DMS53 treated with DMSO at 0.1 percent for 48 hours (cell line): ENCODE measurements around the gene CADM2.
"Not testable (repeated sequence)": the region's sequence is repeated elsewhere in the genome, so short reads cannot be mapped to it uniquely, and the experiment has no call there.

Experiments
- DNase-seq: peaks from one replicate; lab custom pipeline; 2025; ENCODE audit not compliant: unreplicated experiment; lab: John Stamatoyannopoulos, UW

CADM2 gene

DNA sequence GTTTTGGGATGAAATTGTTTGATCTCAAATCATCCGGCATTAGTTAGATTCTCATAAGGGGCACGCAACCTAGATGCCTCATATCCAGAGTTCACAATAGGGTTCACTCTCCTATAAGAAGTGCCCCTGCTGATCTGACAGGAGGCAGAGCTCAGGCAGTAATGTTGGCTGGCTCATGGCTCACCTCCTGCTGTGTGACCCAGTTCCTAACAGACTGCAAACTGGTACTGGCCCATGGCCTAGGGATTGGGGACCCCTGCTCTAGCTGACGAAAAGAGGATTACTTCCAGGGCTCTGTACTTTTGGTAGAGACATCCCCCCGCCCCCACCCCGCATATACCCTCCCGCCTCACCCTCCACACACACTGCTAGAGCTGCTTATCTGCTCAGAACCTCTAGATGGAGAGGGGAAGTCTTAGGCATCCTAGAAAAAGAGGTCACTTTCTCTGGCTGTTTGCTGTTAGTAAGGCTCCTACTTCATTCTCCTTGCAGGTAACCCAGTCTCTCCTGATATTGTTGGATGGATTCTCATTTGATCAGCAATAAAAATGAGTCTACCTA lies 923.1 kb downstream of the CADM2 start:
- no peak for DNase-seq

DNA sequence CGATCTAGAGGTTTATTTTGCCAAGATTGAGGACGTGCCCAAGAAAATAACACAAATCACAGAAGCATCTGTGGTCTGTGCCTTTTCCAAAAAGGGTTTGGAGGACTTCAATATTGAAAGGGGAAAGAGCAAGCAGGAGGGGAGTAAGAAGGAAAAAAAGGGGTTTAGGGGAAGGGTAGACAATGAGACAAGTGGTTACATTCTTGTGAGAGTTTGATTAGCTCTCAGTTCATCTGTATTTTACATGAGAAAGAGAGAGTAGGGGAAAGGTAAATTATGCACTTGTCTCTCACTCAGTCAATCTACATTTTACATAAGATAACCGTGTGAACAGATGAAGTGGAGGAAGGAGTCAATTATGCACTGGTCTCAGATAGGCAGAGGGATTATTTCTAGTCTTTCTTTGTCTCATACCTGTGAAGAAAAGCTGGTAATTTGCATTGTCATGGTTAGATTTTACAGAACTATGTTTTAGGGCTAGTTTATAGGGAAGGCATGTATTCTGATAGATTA lies 931.3 kb downstream of the CADM2 start:
- no peak for DNase-seq

DNA sequence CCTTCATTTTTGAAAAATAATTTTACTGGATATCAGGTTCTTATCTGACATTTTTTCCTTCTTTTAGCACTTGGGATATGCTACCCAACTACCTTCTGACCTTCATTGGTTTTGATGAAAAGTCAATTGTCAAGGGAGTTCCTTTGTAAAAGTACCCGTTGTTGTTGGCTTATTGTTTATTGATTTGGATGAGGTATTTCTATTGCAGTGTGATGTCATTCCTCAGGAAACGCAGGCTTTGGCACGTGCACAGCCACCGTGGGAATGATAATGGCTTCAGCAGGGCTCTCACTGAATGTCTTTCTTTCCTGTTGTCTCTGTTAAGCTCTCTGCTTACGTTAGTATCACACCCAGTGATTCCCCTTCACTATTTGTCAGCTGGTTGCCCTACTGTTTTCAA lies 944.6 kb downstream of the CADM2 start:
- no peak for DNase-seq

DNA sequence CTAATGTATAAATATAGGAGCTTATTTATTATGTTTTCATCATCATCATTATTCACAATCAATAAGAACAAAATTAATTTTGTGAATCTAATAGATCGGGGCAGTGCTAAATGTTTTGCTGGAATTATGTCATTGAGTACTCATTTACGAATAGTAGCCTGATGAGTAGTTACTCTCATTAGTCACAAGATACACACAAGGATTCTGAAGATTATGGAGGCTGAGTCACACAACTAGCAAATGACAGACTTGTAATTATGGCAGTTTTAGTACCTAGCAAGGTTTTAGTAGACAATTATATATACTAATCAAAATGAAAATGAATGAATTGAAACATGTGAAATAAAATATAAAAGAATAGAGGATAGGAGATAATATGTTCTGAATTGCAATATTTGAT lies 954.2 kb downstream of the CADM2 start:
- DNase-seq: no peak

DNA sequence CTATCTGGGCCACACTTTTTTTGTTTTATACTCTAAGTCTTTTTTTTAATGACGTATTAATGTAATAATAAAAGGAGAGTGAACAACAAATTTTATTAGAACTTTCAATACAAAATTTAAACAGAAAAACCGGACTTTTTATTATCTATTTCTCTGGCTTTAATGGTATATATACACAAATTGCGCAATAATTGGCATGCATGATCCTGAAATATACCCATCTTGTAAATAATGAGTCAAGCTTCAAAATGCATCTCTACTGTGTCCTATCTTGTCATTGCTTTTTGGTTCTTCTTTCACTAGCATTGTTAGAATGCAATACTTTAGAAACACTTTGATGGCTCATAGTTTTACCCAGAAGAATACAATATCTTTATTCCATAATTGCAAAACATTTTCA lies 963.6 kb downstream of the CADM2 start:
- DNase-seq: no peak

DNA sequence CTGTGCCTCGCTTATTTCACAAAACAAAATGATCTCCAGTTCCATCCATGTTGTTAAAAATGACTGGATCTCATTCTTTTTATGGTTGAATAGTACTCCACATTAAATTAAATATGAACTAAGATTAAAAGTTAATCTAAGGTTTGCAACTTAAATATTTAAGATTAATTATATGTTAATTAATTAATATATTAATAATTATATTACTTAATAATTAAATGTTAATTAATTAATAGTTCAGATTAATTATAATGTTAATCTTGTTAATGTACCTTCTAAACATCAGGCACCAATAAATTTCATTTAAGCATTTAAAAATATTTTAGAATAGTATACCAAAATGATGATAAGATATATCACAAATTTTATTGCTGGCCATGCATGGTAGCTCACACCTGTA lies 971.9 kb downstream of the CADM2 start:
- no peak for DNase-seq

DNA sequence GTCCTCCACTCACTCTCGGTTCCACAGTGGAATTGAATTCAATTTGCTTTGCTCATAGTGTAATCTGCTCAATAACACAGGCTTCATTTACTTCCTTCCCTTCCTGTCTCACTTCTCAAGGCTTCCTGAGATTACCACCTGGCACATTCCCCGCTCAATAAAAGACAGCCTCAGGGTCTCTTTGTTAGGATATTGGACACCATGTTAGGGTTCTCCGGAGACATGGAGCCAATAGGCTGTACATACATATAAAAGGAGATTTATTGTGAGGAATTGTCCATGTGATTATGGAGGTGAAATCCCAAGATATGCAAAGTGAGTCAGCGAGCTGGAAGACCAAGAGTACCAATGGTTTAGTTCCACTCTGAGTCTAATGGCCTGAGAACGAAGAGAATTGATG lies 974.5 kb downstream of the CADM2 start:
- no peak for DNase-seq

DNA sequence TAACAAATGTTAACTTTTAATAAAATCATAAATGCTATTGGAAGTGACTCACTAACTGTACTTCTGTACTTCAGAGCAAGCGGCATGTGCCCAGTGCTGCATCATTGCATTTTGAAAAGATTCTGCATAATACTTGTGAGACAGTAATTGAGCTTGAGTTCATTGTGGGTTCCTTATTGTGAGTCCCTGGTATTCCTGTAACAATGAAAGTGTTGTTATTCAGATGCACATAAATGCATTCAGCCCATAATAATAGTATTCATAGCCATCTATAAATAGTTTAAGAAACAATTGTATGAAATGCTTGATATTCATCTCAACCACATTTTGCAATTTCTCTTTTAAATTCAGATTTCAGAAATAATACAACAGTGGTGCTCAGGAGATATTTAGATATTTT lies 976.4 kb downstream of the CADM2 start:
- DNase-seq: no peak

DNA sequence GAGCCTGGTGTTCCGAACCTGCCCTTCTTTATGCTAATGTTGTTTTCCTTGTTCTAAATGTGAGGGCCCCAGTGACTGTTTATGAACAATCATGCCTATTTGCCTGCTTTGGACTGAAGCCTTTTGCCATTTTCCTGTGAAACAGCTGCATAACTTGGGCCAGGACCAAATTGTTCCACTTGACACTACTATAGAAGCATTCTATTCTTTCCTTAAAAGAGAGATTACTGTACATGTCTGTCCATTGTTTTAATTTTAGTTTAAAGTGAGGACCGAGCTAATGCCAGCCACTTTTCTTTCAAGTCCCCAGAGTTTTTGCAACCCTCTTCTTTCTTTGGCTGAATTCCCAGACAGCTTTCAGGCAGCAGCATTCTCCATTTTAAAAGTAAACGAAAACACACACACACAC lies 980.3 kb downstream of the CADM2 start:
- DNase-seq: no peak

DNA sequence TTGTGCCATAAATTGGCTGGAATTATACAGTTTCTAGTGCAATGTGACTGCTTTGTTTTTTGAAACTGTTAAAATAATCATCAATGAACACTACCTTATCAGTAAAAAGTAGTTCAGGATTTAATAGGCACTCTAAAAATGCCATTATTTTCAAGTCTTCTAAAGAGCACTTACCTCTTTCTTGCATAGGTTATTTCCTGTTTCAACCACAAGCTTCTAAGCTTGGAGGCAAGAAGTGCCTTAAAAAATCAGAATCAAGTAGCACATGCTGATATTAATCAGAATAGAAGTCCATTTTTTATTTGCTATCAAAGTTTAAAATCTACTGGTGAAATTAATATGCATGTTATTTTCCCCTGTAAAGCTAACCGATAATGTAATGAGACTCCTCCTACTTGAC lies 991.6 kb downstream of the CADM2 start:
- DNase-seq: no peak

DNA sequence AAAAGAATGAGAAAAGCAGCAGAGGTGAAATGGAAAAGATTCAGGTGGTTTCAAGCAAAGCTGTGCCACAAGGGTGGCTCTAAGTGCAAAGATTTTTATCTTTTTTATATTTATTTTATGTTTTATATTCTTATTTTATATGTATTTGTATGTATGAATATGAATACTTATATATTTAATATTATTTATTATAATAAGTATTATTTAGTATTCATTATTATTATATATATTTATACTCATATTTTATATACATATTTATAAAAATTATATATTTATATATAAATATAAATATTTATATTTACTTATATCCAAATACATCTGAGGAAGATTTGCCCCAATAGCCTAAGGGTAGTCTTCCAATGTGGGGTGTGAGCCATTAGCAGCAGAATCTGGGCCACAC lies 1002.0 kb downstream of the CADM2 start:
- no peak for DNase-seq

DNA sequence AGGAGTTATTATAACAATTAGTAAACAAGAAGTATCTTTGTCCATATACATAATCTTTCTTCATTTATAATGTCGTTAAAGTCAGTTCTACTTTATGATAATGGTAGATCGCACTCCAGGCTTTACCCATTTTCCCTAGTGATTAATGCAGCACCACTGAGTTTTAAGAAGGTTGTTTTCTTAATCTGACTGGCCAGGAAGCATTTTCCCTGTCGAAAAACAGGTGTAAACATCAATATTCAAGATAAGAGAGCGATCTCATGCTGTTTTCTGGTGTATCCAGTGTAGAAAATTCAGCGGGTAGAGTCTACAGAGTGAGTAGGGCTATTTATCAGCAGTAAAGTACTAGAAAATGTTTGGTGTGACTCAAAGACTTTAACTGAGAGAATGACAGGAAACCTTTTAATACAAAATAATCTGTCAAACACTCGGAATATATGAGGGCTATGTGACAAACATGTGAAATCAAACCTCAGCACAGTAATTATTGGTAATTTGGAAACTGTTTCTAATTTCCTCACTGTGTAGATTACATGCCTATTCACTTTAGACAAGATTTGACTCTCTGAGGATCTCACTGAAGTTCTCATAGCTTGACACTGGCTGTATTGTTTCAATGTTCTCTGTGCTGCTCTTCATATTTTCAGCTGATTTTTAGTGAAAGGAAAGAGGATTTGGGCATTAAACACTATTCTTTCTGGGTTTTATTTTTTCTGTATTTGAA lies 1019.0 kb downstream of the CADM2 start:
- no peak for DNase-seq

DNA sequence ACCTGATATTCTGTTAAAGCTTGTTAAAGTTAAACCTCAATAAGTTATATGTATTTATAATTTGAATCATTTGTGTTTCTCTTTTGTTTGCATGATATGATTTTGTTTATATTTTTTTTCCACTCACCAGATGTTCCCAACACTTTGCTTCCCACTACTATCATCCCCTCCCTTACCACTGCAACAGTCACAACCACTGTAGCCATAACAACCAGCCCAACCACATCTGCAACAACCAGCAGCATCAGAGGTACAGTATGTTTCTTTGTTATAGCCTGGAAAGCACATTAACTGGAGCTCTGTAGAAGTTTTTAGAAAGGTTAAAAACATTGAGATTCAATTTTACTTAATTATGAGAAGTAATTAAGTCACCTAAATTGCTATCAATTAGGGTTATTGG lies 1020.2 kb downstream of the CADM2 start:
- DNase-seq: no peak

DNA sequence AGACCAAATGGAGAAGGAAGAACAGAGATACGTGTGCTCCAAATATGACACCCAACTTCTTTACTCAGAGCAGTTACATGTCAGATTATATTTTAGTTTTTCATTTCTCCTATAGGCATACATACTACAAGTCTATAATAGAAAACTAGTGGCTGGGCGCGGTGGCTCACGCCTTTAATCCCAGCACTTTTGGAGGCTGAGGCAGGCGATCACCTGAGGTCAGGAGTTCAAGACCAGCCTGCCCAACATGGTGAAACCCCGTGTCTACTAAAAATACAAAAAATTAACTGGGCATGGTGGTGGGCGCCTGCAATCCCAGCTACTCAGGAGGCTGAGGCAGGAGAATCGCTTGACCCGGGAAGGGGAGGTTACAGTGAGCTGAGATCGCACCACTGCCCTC lies 1030.8 kb downstream of the CADM2 start:
- DNase-seq: not testable (repeated sequence)

DNA sequence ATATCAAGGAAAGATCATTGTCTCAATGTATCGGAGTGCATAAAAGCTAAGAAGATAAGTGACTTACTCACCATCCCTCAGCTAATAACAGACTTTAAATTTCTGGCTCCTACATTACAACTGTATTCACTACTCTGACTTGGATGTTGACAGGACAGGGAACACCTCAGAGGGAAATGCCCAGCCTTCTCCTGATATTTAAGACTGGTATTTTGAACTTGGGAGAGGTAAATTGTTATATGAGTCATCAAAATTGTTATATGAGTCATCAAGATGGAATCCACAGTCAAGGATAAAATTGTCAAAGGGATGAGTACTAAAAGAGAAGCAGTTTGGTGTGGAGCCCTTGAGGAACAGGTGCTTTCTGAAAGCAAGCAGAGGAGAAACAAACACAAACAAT lies 1070.8 kb downstream of the CADM2 start:
- DNase-seq: peak; percentile 2

DNA sequence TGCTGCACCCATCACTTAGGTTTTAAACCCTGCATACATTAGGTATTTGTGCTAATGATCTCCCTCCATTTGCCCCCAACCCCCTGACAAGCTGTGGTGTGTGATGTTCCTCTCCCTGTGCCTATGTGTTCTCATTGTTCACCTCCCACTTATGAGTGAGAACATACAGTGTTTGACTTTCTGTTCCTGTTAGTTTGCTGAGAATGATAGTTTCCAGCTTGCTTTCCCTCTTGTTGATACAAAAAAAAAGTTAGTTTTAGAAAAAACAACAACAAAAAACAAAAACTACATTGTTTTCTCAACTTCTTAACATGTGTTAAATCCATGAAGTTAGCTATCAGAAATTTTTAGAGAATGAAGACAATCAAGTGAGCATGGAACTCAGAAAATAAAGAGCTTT lies 1079.1 kb downstream of the CADM2 start:
- no peak for DNase-seq

DNA sequence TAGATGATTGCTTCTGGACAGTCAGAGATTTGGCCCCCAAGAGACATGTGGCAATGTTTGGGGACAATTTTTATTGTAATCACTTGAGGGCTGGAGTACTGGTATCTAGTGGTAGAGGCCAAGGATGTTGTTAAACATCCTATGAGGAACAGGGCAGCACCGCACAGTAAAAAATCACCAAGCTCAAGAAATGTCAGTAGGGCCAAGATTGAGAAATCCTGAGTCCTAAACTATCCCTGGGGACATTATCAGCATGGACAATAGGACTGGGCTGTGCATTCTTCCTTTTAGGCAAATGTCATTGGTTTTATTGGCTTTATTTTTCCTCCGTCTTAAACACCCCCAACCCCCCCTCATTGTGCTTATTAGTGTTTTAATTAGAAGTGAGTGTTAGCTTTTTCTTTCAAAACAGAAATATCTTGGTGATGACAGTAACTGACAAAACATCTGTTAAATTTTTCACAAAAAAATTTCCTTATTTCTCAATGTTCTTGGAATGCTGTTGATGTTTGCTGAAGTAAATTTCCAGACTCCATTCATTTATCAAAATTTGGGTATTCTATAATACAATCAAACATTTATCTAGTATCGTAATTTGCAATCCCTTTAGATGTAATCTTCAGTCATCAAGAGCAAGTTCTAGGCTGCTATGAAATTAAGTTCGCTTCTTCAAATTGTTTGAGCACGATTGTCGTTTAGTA lies 1087.8 kb downstream of the CADM2 start:
- DNase-seq: no peak

DNA sequence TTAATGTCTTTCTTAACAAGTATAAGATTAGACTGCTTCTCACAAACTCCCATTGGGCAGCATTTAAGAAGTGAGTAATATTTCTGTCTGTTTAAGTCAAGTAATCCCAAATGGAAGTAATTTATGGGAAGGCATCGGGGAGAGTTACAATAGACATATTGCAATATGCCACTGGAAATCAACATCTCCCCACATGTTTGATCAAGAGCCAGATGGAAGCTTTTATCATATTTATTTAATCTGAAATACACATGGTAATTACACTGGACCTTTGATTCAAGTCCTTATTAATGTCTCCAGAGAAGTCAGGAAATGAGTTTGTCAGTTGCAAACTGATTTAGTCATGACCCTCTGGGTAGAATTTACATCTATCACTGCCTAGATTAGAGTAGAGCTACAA lies 1088.4 kb downstream of the CADM2 start:
- no peak for DNase-seq

DNA sequence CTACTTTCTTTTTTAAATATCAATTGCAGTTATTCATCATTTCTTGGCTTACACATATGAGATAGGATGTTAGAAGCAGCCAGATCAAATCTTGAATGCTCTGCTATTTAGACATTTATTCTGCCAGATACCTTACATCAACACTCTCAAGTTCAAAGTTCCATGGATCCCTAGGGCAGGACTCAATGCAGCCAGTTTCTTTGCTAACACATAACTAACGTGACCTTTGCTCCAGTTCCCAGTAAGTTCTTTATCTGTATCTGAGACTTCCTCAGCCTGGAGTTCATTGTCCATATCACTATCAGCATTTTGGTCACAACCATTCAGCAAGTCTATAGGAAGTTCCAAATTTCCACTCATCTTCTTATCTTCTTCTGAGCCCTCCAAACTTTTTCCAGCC lies 1092.3 kb downstream of the CADM2 start:
- DNase-seq: no peak

DNA sequence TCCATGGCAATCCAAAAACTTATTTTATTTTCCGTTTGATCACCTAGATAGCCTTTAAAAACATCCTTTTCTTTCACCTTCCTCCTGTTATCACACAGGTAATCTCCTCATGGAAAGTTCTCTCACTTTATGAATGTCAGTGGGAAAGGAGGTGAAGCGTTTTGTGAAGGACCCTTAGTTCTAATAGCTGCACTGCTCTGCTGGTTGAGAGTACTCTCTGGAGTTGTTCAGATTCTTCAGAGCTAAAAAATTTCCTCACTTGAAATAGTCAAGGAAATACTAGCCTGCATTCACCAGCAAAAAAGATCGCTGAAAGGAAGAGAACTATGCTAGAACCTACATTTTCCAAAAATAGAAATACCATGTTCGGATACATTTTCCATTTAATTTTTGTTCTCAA lies 1097.2 kb downstream of the CADM2 start:
- DNase-seq: no peak

DNA sequence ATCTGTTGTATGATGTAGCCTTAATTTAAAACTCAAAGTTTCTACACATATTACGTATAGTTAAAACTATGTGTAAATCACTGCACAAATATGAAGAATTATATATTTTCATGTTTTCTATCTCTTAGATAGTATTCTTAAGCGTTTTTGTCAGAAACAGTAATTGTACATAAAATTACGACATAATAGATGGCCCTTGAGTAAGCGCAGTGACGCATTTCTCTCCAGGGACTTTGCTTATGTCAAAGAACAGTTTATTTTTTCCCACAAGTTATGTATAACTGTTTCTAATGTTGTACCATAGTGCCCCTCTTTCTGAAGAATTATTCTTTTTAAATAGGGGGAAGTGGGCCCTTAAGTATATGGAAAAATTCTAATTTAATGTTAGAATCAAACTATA lies 1098.2 kb downstream of the CADM2 start:
- no peak for DNase-seq

DNA sequence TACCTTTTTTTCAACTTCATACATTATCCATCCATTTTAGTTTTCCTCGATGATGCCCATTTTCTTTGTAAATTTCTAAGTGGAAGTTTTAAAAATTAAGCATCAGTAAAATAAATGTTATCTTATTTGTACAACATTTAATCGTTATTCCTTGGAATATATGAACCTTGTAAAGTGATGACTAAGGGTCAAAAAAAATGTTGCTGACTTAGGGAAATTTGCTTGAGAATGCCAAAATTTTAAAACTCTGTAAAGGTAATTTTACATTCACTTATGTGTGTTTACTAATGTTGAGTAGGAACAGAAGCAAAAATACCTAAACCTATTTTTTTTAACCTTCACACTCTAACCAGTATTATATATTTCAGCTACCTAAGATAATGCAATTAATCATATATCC lies 1115.0 kb downstream of the CADM2 start:
- DNase-seq: no peak
